Breast epithelium (tissue), 3 donors: ENCODE data around the gene IMMP2L.

Experiments used
- POLR2A ChIP-seq: fragments of 450-650 bp; IDR thresholded peaks from one replicate; pipeline ENCODE4 v1.6.1; 2016; ENCODE audit warnings: antibody characterized with exemption, mild to moderate bottlenecking, moderate library complexity
- POLR2AphosphoS5 ChIP-seq, 3 donors: sonication (generic); formaldehyde crosslinking; IDR thresholded peaks; one replicate each; pipeline ENCODE4 v1.6.1; 2017; ENCODE audit warnings: antibody characterized with exemption in 3 of 3
- TF ChIP-seq, protein P1 (sequence below), 3 donors: fragments of 450-650 bp; IDR thresholded peaks; one replicate each; pipeline ENCODE4 v1.5.1; 2016 to 2017; ENCODE audit warnings: antibody characterized with exemption in 3 of 3, mild to moderate bottlenecking in 3 of 3, moderate library complexity in 3 of 3

DNA sequence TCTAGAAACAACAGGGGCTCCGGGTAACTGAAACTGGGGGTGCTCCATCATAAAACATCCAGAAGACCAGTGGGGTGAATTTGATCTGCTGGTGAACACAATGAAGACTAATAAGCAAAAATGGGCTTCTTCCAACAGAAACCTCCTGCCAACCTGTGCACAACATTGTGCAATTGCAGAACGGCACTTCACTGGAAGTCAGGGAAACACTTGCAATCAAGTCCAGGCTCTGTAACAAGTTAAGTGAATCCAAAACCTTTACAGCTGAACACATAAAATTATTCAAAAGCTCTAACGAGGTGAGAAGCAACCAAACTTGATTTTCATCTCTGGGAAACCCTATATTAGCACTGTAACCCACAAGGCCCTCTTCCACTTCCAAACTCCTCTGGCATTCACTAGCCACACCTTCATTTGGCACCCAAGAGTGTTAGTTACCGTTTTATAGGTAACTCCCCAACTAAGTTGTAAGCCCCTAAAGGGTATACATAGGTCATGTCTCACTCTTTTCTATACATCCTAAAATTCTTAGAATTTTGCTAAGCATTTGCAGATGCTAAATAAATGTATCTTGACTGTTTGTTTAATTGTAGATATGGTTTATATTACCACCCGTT lies 22.0 kb downstream of the IMMP2L start:
- TF ChIP-seq, protein P1, sequence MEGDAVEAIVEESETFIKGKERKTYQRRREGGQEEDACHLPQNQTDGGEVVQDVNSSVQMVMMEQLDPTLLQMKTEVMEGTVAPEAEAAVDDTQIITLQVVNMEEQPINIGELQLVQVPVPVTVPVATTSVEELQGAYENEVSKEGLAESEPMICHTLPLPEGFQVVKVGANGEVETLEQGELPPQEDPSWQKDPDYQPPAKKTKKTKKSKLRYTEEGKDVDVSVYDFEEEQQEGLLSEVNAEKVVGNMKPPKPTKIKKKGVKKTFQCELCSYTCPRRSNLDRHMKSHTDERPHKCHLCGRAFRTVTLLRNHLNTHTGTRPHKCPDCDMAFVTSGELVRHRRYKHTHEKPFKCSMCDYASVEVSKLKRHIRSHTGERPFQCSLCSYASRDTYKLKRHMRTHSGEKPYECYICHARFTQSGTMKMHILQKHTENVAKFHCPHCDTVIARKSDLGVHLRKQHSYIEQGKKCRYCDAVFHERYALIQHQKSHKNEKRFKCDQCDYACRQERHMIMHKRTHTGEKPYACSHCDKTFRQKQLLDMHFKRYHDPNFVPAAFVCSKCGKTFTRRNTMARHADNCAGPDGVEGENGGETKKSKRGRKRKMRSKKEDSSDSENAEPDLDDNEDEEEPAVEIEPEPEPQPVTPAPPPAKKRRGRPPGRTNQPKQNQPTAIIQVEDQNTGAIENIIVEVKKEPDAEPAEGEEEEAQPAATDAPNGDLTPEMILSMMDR (IDR thresholded peaks at IDR 0.05), result no peak
- TF ChIP-seq POLR2A, result no peak
- no peak for TF ChIP-seq POLR2AphosphoS5 (IDR thresholded peaks at IDR 0.05)
